ENCODE results near the gene SERTAD4.

SERTAD4 gene

DNA sequence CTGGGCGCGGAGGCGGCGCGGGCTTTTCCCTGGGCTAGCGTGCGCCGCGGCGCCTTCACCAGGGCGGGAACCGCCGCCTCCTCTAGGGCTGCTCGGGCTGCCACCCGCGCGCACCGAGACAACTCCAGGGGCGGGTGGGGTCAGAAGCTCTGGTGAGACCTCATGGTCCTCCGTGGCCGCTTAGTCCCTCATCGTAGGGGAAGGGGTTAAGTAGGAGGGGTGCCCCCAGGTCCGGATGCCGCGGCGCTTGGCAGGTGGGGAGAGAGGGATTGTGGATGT lies 559 bp downstream of the SERTAD4 start:
- no peak for DNase-seq (ENCODE audit: low read depth in 2 of 2)

DNA sequence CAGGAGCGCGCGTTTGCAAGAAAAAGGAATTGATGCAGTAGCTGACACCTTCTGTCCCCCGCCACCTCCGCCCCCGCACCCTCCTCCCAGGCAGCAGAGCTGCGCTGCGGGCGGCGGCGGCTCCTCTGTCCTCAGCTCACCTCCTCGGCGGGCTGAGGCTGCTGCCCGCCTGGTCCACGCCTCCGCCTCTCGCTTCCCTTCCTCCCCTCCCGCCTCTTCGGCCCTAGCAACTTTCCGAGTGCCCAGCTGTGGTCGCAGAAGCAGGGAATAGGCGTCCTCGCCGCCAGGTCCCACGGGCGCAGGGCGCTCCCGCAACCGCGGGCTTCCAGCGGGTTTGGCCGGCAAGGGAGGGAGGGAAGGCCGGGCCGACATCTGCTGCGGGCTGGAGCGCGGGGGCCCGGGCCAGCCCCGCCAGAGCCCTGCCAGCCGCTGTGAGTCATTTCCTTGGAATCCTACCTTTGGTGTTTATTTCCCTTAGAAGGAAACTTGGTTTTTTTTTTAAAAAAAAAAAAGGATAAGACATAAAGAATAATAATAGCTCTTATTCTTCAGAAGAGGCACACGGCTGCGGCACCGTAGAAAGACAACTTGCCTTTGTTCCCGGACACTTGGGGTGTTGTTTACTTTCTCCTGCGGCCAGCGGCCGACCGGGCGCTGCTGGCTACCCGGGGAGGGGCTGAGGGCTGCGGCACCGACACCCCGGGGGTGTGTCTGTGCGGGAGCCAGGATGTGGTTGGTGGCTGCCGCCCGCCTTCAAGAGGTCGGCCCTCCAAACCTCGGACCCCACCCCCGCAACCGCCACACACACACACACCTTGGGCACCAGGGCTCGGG lies 1.1 kb downstream of the SERTAD4 start:
- no peak for DNase-seq (ENCODE audit: low read depth in 2 of 2)

DNA sequence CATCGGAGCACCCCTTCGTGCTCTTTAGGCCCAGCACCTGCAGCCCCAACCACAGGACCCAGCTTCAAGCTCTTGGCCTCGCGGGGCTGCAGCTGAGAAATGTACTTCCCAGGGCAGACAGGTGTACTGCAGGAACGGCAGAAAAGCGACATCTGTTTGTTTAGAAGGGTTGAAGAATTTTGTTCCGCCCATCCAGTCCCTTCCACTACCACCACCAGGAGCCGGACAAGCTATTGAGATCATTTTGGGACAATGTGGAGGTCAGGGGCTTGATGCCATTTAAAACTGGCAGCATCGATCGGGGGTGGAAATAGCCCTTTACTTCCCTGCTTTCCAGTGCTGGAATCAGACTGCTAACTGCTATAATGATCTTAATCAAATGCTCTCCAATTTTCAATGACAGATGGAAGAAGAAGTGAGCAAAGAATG lies 1.7 kb downstream of the SERTAD4 start:
- no peak for DNase-seq (ENCODE audit: low read depth in 2 of 2)

DNA sequence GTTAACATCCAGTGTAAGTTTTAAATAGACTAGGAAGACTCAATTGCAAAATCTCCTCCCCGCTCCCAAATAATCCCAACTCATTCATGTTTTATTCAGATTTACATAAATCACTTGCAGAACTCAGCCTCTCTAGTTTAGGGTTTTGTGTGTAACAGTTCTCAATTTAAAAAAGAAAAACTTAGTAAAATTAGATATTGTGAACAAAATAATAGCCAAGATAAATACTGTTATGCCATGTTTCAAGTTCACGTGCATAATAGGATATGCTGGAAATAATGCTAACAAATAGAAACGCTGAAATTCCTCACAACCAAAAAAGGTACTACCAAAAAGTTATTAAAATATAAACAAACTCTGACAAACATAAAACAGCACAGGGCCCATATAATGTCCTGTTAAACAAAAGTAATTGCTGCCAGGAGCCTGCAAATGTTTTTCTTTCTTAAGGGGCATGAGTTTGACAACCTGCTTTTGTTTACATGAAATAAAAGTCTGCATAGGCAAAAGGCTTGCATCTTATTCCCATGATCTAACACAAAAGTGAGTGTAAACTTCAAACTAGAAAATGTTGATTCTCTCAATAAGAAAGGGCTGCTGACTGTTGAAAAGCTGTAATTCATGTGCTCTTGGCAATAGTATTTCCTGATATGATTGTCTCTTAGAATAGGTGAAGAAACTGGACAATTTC lies 2.9 kb downstream of the SERTAD4 start:
- DNase-seq (ENCODE audit: low read depth in 2 of 2): no peak

DNA sequence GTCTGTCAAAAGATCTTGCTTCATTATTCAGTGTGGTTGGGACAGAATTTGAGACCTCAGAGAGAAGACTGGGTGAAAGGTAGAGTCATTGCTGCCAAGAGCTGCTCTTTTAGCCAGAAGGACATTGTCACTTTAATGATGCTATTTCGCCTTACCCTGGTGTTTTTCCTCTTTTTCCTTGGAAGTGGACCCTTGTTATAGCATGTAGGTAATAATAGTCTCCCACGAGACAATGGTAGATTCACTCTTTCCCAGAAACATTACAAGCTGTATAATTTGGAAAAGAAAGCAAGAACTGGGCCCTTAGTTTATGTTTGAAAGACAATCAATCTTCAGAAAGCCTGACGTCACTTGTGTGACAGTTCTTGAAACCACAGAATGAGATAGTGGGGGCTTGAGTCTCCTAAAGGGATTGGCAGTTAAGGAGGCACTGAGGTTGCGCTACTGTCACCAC lies 3.8 kb downstream of the SERTAD4 start:
- DNase-seq (ENCODE audit: low read depth in 2 of 2): no peak

DNA sequence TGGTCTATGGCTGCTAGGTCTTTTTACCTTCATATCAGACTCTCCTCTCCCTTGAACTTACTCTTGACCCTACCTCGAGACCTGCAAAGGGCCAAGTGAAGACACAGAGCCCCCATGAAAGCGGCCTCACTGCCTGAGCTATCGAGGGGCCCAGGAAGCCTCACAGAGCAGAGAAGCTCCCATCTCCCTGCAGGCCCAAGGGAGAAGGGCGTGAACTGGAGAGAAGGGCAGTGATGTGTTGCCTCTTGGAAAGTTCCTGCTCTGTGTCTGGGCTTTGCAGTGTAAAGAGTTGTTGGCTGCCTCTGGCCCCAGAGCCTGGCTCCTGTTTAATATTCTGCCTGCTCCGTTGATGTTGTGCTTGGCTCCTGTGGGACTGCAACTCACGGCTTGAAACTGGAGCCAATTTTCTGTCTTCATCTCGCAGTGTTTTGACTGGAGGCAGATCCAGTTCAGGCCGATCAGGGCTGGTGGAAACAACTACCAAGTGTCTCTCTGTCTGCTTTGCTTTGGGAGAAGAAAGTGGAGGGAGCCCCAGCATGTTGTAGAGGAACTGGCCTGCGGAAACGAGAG lies 4.3 kb downstream of the SERTAD4 start:
- DNase-seq (ENCODE audit: low read depth in 2 of 2): no peak

DNA sequence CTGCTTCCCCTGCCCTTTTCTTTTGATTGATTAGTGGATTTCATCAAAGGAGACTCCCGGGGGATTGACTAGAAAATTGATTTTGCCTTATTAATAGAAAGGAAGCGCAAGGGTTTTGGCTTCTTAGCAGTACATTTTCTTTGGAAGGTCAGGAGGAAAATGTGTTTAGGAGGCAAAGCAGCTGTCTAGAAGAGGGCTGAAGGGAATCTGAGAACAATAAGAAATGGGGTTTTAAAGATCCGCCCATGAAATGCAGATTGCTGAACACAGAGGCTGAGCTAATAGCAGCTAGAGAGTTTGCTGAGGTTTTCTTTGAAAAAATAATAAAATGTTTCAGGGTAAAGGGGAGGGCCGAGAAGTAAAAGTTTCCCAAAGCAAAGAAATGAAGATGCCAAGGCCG lies 4.9 kb downstream of the SERTAD4 start:
- DNase-seq (ENCODE audit: low read depth in 2 of 2): no peak

DNA sequence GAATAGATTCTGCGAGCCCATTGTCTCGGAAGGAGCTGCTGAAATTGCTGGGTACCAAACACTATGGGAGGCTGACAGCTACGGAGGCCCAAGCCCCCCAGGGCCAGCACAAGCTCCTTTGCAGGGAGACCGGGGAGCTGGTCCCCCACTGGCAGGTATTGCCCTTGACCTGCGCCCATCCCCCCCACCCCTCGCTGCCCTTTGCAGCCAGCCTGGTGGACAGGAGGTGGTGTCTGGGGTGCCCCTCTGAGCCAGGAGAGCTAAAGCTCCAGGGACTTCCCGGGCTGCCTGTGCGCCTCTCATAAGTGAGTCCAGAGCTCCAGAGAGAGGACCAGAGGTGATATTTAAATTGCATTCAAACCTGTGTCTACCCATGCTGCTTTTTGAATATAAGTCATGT lies 5.4 kb downstream of the SERTAD4 start:
- no peak for DNase-seq (ENCODE audit: low read depth in 2 of 2)

DNA sequence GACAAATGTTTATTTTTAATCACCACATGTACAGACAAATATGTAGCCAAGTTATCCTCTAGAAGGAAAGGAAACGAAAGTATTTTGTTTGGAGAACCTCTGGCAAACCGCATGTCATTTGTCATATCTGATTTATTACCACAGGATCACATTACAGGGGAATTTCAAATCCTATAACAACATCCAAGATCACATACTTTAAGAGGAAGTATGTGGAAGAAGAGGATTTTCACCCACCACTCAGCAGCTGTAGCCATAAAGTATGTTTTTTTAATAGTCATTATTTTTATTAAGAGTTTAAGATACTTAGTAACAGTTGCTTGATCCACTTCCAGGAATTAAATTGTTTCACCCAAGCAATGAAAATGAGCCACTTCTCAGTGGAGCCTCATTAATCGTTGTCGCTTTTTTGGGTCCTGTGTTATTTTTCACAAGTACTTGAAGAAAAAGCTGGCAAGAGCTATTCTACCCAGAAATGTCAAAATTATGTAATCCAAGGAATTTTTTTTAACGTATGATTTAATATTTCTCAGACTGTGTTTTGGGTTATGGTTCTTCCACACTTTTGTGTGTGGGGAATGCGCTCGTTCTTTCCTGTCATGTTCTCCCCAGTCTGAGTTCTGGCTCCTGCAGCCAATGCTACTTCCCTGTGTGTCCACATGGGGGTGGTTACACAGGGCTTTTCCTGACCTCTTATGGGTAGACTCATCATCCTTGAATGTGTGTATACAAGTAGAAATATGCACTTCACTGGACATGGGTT lies 6.9 kb downstream of the SERTAD4 start:
- DNase-seq (ENCODE audit: low read depth in 2 of 2): no peak

DNA sequence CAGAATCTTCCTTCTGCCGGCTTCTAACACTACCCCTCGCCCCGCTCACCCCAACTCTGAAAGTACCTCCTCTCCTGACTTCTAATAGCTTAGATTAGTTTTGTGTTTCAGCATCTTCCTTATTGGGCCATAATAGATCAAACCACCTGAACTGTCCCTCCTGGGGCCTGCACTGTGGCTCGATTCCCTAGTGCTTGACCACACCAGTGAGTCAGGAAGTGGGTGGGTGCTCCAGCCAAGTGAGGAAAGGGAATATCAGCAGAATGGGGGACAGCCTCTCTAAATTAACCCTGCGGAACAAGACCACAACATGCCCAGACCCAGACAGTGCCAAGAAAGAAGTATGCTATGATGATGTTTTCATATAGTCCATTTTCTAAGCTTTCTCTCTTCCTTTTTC lies 8.5 kb downstream of the SERTAD4 start:
- DNase-seq (ENCODE audit: low read depth in 2 of 2): no peak

DNA sequence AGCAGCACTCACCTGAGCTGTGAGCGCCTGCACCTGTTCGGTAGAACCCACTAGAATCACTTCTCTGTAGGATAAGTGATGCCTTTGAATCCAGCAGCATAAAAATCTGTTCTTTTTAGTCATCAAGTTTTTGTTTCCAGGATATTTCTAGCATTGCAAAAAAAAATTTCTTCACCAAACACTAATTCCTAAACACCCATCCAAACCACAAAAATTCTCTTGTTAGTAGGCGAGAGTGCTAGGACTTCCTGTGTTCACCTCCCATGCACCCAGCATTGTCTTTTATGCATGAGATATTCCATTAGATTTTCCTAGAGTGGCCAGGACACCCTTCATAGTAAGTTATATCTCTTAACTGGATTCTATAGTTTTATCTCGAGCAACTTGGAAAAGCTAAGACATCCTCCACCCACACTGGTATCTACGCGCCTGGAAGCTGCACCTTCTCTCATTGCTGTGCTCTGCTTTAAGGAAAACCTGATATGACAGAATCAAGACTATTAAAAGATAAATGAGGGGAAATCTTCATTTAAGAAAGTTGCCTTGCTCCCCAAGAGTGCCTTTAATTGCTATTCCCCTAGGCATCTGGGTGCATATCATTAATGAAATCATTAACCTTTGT lies 12.3 kb downstream of the SERTAD4 start:
- no peak for DNase-seq (ENCODE audit: low read depth in 2 of 2)

DNA sequence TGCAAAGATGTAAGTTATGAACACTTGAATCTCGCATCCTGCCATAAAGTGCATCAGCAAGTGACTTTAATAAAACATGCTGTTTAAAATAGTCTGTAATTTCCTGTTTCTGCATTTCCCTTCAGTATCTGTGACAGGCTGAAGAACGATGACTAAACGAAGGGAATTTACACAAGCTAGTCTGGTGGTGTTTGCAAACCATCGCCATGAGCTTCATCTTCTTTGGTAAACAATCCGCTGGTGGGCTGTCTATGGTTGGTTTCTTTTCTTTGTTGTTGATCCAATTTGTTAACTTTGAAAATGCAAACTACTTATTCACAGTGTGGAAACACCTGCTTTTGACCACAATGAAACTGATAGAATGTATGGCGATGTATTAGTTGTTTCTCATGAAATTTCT lies 13.9 kb downstream of the SERTAD4 start:
- DNase-seq (ENCODE audit: low read depth in 2 of 2): no peak

DNA sequence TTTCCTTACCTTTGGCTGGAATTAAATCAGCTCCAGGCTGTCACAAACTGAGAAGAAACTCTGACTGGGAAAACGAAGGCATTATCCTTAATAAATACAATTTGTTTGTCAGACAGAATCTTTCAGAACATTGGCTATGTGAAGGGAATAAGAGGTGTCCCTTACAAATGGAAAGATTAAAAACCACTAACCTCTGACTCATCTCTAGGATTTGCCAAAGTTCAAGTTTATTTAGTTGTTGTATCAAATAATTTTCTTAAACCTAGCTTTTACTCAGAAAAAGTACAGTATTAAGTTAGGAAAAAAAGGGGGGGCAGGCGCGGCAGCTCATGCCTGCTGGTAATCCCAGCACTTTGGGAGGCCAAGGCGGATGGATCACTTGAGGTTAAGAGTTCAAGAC lies 15.7 kb downstream of the SERTAD4 start:
- no peak for DNase-seq (ENCODE audit: low read depth in 2 of 2)

DNA sequence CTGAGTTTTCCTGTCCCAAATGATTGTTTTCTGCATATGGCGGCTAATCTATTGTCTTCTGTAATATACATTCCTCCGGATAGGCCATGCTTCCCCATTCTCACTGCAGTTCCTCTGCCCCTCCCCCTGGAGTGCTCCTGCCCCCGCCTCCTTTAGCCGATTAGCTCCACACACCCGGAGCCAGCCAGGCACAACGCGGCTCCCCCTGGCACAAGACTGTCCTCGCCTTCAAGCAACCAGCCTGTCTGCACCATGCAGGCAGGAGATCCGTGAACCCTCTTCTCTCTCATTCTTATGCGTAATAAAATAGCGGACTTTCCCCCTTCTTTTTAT lies 18.0 kb downstream of the SERTAD4 start:
- no peak for DNase-seq (ENCODE audit: low read depth in 2 of 2)

DNA sequence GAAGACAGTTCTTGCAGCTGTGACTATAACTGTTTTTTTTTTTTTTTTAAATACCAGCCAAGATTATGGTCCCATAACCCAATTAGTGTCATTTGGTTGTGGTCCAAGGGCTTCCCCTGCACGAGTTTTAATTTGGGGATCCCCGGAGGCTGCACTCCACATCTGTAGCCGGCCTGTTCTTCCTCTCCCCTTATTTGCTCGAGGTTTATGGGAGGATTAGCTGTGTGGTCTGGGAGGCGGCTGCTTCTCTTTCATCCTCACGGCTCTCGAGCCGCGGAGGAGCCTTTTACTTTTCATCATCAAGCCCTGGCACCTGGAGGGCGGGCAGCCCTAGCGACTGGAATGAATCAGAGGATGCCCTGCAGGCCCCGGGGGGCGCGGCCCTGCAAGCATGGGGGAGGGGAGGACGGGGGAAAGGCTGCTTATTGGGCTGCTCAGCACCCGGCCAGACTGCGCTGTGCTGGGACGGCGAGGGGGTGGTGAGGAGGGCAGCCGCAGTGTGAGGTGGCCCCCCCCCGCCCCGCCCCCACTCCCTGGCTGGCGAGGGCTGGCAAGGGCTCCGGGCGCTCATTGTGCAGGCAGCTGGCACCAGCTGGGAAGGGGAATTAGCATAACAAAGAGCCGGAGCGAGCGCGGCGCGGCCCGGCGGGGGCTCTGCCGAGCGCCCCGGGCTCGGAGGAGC lies 18.5 kb downstream of the SERTAD4 start:
- DNase-seq (ENCODE audit: low read depth in 2 of 2): no peak

DNA sequence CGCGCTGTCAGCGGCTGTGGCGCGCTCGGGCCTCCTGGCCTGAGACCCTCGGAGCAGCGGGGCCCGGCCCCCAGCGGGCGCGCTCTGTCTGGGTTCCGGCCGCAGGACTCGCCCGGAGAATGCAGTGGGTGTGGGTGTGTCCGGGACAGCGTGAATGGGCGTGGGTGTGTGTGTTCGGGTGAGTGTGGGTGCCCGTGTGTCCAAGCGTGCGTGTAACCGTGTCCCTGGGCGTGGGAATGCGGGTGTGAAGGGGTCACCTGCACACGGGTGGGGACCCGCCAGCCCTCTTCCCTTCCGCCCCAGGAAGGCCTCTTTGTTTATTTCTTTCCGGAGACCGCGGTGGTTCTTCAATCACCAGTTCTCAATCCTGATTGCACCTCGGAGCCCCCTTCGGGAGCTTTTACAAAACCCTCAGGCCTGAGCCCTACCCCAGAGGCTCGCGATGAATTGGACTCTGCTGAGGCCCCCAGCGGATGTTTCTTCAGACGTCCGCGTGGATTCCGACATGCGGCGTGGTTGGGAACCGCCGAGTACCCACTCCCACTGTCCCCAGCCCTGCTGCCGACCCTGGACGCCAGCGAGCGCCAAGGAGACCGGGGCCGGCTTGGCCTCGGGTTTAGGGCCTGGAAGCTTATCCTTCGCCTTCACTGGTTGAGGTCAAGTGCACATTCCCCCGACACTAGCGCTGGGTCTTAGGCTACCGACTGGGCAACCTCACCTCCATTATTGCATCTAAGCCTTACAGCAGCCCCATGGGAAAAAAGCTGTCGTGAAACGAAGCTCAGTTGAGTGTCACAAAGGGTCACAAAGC lies 19.3 kb downstream of the SERTAD4 start:
- no peak for DNase-seq (ENCODE audit: low read depth in 2 of 2)

DNA sequence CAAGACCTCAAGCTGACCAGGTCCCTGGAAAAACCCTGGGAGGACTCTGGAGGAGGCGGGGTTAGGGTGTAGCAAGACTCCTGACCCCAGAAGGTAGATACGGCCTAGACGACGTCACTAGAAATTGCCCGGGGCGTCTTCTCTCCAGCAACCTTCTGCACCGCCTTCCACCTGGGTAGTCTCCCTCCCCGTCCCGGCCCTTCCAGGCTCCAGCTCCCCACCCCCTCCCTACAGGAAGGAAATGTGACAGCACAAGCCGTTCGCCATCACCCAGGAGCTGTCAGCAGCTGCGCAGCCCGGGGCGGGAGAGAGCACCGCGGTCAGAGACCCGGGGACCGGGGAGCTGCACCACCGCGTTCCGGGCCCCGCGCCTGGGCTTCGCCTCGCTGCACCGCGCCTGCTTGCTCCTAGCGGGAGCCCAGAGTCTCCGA lies 20.0 kb downstream of the SERTAD4 start:
- no peak for DNase-seq (ENCODE audit: low read depth in 2 of 2)

DNA sequence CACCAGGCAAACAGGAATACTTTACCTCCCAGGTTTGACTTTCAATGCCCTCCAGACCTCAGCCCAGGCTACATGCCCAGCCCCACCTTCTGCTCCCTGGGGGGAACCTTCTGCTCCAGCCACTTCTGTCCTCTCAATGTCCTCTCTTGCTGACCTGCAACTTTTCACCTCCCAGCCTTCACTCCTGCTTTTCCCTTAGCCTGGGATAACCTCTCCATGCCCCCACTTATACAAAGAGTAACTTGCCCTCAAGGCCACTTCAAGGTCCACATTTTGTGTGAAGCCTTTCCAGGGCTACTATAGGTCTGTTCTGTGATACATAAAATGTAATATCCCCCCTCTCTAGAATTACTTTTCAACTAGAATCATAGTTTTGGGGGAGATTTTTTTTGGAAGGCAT lies 21.7 kb downstream of the SERTAD4 start:
- no peak for DNase-seq (ENCODE audit: low read depth in 2 of 2)

DNA sequence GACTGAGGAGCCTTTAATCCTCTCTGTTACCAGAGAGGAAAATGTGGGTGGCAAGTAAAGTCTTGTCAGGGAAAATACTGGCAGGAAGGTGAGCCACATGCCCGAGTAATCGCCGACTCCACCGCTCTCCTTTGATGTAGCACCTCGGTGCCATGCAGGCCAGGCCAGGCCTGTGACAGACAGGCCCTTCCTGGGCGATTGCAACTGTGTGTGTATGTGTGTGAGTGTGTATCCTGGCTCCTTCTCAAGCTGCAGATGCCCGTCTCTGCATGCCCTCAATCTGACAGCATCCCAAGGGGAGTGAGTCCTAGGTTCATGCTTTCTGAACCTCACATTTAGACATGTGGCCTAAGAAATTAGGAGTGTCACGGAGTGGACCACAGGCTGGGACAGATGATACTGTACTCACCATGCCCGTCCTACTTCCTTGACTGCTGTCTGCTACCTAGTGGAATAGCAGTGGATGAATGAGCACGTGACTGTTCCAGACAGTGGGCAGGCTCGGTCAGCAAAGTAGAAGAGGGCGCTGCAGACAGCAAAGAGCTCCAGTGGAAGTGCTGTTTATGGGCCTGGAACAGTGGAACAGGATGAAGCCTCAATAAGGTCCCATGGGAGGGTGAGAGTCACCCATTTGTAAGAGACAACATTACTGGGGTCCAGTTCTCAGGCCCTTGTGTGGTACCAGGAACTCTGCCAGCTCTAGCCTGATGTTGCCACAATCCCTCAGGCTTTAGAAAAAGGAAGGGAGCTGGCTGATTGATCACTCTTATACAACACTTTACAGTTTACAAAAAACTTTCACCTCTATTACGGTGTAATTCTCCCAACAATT lies 25.3 kb downstream of the SERTAD4 start:
- DNase-seq (ENCODE audit: low read depth in 2 of 2): no peak

DNA sequence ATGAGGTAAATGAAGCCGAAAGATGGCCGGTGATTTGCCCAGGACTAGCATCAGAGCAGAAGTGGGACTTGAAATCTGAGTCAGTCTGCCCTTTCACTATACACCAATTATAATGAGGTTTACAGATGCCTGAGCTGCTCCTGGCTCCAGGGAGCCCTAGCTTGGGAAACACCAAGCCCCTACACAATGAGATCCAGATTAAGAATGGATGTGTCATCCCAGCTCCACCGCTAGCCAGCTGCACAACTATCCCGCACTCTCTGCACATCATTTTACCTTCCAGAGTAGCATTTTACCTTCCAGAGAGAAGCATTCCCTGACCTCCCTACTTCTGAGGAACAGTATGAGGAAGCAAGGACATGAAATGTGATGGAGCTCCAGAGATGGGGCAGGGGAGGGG lies 27.0 kb downstream of the SERTAD4 start:
- DNase-seq (ENCODE audit: low read depth in 2 of 2): no peak
